HEK293 (cell line): ENCODE data around the gene LIMCH1.

ENCODE experiments used
- MEIS1 ChIP-seq: sonication (generic); formaldehyde crosslinking; IDR thresholded peaks from 2 replicates; pipeline ENCODE4 v1.8.1; 2022; ENCODE audit warnings: missing genetic modification reagents, mild to moderate bottlenecking, borderline replicate concordance
- ZNF132 ChIP-seq: fragments of 450-650 bp; formaldehyde crosslinking; IDR thresholded peaks from 2 replicates; pipeline ENCODE4 v1.5.1; 2017; ENCODE audit warnings: missing biosample characterization, missing genetic modification characterization, borderline replicate concordance
- ZNF677 ChIP-seq: fragments of 450-650 bp; IDR thresholded peaks from 2 replicates; pipeline ENCODE4 v1.5.0; 2018; ENCODE audit warnings: missing biosample characterization, mild to moderate bottlenecking, missing genetic modification characterization, moderate library complexity
- TF ChIP-seq, protein P1 (sequence below): fragments of 450-650 bp; formaldehyde crosslinking; IDR thresholded peaks from 2 replicates; pipeline ENCODE4 v1.5.1; 2016; ENCODE audit warnings: missing biosample characterization, missing genetic modification characterization

DNA sequence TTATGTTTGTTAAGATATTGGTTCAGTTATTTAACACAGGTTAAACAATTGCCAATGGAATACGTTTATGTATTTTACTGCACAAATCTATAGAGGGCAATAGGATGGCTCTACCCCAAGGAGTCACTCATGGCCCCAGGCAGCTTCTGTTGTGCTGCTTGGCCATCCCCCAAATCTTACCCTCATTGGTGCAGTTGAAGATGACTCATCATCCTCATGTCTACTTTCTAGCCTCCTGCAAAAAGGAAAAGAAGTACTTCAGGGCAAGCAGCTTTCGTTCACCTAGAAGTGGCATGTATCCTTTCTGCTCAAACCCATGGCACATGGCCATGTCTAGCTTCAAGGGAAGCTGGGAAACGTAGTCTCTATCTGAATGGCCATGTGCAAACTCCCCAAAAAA, 196.4 kb downstream of the LIMCH1 start:
- TF ChIP-seq ZNF132 (tag by site-specific recombination) (no peak), MEIS1 (CRISPR knock-in tag) (no peak), ZNF677 (tag by site-specific recombination) (no peak)
- TF ChIP-seq, protein P1, sequence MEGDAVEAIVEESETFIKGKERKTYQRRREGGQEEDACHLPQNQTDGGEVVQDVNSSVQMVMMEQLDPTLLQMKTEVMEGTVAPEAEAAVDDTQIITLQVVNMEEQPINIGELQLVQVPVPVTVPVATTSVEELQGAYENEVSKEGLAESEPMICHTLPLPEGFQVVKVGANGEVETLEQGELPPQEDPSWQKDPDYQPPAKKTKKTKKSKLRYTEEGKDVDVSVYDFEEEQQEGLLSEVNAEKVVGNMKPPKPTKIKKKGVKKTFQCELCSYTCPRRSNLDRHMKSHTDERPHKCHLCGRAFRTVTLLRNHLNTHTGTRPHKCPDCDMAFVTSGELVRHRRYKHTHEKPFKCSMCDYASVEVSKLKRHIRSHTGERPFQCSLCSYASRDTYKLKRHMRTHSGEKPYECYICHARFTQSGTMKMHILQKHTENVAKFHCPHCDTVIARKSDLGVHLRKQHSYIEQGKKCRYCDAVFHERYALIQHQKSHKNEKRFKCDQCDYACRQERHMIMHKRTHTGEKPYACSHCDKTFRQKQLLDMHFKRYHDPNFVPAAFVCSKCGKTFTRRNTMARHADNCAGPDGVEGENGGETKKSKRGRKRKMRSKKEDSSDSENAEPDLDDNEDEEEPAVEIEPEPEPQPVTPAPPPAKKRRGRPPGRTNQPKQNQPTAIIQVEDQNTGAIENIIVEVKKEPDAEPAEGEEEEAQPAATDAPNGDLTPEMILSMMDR = no peak
